ENCODE measurements around the gene AFAP1L2. TPM values are rescaled to one million over a fixed set of nuclear protein-coding genes. Genes with fewer than 3 reads are reported as not detected.

The AFAP1L2 gene
- total RNA-seq, 1 donor = 7.3 TPM

DNA sequence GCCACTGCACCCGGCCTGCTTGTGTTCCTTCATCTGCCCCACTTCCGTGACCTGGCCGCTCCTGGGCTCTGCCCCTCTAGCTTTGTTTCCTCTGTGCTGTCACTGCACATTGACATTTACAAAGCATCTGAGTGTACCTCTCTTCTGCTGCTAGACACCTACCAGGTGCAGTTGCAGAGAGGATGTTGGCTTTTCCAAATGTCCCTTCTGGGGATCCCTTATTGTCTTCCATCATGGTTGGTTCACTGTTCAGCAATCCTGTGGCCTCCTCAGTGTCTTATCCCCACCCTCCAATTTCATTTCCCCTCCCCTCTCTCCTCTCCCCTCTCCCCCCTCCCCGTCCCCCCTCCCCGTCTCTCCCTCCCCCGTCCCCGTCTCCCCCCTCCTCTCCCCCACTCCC, 151.4 kb downstream of the AFAP1L2 start:
- TF ChIP-seq, protein P1, sequence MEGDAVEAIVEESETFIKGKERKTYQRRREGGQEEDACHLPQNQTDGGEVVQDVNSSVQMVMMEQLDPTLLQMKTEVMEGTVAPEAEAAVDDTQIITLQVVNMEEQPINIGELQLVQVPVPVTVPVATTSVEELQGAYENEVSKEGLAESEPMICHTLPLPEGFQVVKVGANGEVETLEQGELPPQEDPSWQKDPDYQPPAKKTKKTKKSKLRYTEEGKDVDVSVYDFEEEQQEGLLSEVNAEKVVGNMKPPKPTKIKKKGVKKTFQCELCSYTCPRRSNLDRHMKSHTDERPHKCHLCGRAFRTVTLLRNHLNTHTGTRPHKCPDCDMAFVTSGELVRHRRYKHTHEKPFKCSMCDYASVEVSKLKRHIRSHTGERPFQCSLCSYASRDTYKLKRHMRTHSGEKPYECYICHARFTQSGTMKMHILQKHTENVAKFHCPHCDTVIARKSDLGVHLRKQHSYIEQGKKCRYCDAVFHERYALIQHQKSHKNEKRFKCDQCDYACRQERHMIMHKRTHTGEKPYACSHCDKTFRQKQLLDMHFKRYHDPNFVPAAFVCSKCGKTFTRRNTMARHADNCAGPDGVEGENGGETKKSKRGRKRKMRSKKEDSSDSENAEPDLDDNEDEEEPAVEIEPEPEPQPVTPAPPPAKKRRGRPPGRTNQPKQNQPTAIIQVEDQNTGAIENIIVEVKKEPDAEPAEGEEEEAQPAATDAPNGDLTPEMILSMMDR (IDR thresholded peaks at IDR 0.05; ENCODE audit: insufficient read depth, low read depth, low read length) = no peak
- H3K4me3 ChIP-seq (ENCODE audit: low read depth, low read length) = no peak overlapping the region
- no peak for DNase-seq (ENCODE audit: low read depth)

DNA sequence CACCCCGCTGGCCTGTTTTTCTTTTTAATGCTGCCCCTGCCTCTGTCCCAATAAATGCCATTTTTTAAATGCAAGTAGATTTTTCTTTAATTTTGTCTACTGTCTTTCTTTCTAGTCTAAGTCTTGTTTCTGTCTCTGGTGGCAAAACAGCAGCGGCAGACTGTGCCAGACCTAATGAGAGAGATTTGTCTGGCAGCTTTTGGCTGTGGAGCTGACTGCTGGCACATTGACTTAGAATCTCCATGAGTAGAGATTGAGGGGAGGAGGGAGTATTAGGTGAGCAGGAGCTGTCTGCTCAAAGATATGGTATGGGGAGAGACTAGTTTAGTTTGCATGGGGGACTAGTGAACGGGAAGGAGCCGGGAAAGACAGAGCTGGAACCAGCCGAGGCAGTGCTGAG, 152.2 kb downstream of the AFAP1L2 start:
- TF ChIP-seq, protein P1 (IDR thresholded peaks at IDR 0.05; ENCODE audit: insufficient read depth, low read depth, low read length) = no peak
- DNase-seq (ENCODE audit: low read depth) = no peak
- H3K4me3 ChIP-seq (ENCODE audit: low read depth, low read length) = no peak overlapping the region

DNA sequence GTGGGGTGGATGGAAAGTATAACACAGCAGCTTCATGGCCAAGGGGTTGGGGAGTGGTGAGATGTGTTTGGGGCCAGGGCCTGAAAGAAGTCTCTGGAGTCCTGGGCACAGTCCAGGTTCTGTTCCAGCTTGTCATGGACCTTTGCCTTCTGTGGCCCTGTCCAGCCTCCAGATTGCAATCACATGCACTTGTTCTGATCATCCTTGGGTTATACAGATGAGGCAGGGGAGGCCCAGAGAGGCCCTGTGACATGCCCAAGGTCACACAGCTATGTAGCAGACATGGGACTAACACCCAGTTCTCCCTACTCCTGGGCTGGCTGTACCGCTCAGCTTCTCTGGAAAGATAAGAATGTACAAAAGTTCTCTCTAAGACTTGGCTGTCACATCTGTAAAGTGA, 153.6 kb downstream of the AFAP1L2 start:
- H3K4me3 ChIP-seq (ENCODE audit: low read depth, low read length) = no peak overlapping the region
- DNase-seq (ENCODE audit: low read depth) = no peak
- TF ChIP-seq, protein P1 (IDR thresholded peaks at IDR 0.05; ENCODE audit: insufficient read depth, low read depth, low read length) = no peak

DNA sequence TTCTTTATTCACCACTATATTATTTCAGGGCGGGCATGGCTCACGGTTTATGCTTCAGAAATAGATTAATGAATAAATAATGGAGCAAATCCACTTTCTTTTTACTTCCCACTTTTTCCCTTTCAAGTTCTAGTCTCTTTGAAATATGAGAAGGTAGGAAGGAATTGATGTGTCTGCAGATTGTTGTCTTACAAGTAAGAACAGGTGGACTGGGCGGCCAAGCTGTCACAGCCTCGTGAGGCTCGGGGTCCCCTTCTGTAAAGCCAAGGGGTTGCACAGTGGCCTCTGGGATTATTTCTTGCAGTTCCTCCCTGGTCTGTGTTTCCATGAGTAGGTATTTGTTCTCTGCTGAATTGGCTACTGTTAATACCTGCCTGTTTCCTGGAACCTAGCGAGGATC, 154.1 kb downstream of the AFAP1L2 start:
- H3K4me3 ChIP-seq (ENCODE audit: low read depth, low read length) = no peak overlapping the region
- no peak for DNase-seq (ENCODE audit: low read depth)
- TF ChIP-seq, protein P1 (IDR thresholded peaks at IDR 0.05; ENCODE audit: insufficient read depth, low read depth, low read length) = no peak

DNA sequence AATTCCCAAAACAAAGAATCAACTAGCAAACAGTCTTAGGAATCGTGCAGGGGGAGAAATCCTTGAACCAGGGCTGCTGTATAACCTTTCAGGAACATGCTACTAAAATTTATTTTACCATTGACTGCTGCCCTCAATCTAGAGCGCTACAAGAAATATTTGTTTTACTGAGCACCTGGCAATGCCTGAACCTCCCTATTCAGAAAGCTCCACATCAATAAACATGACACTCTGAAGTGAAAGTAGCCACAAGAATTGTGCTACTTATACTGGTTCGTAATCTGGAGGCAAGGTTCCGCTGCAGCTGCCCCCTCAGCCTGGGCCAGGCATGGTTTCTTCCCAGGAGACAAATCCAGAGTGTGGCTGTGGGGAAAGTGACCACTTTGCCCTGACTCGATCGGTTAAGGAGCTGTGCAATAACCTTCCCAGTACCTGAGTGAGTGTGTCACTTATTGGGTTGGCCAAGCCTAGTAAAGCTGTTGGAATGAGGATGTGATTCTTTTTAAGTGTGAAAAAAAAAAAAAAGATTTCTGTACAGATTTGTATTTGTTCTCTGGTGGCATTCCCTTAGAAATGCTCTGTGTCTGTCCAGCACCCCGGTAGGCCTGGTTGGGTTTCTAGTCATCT, 157.5 kb downstream of the AFAP1L2 start:
- TF ChIP-seq, protein P1 (IDR thresholded peaks at IDR 0.05; ENCODE audit: insufficient read depth, low read depth, low read length) = no peak
- no peak for DNase-seq (ENCODE audit: low read depth)
- no peak overlapping the region for H3K4me3 ChIP-seq (ENCODE audit: low read depth, low read length)

DNA sequence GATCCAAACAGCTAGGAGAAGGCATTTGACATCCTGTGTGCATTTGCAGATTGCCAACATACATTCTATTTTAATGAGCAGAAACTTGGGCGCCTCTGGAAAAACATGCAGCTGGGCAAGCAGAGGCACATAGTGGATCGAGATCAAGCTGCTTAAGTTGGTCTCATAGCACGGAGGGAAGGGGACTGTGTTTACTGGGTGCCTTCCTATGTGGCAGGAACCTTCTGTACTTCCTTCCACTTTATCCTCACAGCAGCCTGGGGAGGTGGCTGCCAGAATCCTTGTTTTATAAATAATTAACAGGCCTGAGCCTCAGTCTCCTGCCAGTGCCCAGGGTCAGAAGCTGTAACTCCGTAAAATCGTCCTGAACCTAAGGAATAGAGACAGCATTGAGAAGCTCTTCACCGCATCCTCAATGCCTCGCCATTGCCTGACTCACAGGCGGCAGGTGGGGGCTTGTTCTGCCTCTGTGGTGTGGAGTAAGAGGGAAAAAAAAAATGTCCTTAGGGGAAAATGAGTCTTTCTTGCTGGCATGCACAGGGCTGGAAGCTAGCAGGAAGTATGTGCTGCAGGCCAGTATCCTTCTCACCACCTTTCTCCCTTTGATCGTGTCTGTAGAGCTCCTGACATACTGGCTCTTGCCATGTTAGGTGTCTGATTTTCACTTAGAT, 159.0 kb downstream of the AFAP1L2 start:
- no peak overlapping the region for H3K4me3 ChIP-seq (ENCODE audit: low read depth, low read length)
- TF ChIP-seq, protein P1 (IDR thresholded peaks at IDR 0.05; ENCODE audit: insufficient read depth, low read depth, low read length) = no peak
- DNase-seq (ENCODE audit: low read depth) = no peak

Small RNAs within 50 kb of the gene (small RNA-seq; reads per million reads assigned to genes)
- not detected for gene RN7SL384P

Other genes starting within 250 kb of the AFAP1L2 start
- gene CCDC186, start 230.3 kb downstream of the AFAP1L2 start, total RNA-seq = 15.1 and 22.0 TPM in 2 replicates
- gene TDRD1, start 225.1 kb downstream of the AFAP1L2 start, total RNA-seq = 0.43 and 0.64 TPM in 2 replicates
- gene VWA2, start 165.2 kb downstream of the AFAP1L2 start, total RNA-seq = under 0.01 TPM in 1 of 2 replicates, not detected in the other